DND-41 (cell line): ENCODE data around the gene CPEB4.

Experiments used
- ATAC-seq: fragments of 200-7000 bp; cut with Tn5 transposase; 3 replicates; pipeline ENCODE4 v1.9.1; 2021; ENCODE audit warnings: low read depth; ENCODE audit not compliant: insufficient read depth
- DNase-seq: peaks from one replicate; pipeline ENCODE4 v3.0.0-alpha.2; 2020
- H2AFZ ChIP-seq: 2 replicates; pipeline ENCODE4 v1.6.0; 2012; ENCODE audit warnings: low read depth, low read length
- H3K27ac ChIP-seq: 2 replicates; pipeline ENCODE4 v1.5.1; 2012; ENCODE audit warnings: low read length, inconsistent platforms
- H3K27me3 ChIP-seq: fragments of 200-600 bp; sonication (generic); 2 replicates; pipeline ENCODE4 v1.6.0; 2012; ENCODE audit warnings: low read length, mild to moderate bottlenecking, inconsistent platforms; ENCODE audit not compliant: insufficient read depth, poor library complexity
- H3K36me3 ChIP-seq: 2 replicates; pipeline ENCODE4 v1.5.1; 2012; ENCODE audit warnings: low read length, inconsistent platforms; ENCODE audit not compliant: insufficient read depth
- H3K4me1 ChIP-seq: 2 replicates; pipeline ENCODE4 v1.5.1; 2012; ENCODE audit warnings: mild to moderate bottlenecking, low read length; ENCODE audit not compliant: insufficient read depth
- H3K4me2 ChIP-seq: 2 replicates; pipeline ENCODE4 v1.6.0; 2012; ENCODE audit warnings: mild to moderate bottlenecking, moderate library complexity, low read length, inconsistent platforms; ENCODE audit not compliant: insufficient read depth
- H3K4me3 ChIP-seq, 2 experiments: fragments of 200-600 bp in 1 of 2; shearing (Covaris generic) in 1 of 2; 2 replicates each; pipeline ENCODE4 v1.5.1; 2012 to 2016; ENCODE audit warnings: inconsistent platforms in 2 of 2, low read length in 2 of 2, mild to moderate bottlenecking in 2 of 2, low read depth in 1 of 2, moderate library complexity in 1 of 2
- H3K79me2 ChIP-seq: 2 replicates; pipeline ENCODE4 v1.6.0; 2012; ENCODE audit warnings: low read length, inconsistent platforms; ENCODE audit not compliant: insufficient read depth
- H3K9ac ChIP-seq: 2 replicates; pipeline ENCODE4 v1.6.0; 2012; ENCODE audit warnings: low read depth, mild to moderate bottlenecking, inconsistent platforms, low read length, moderate library complexity
- H3K9me3 ChIP-seq: 2 replicates; pipeline ENCODE4 v1.5.1; 2012; ENCODE audit warnings: low read length, moderate library complexity, mild to moderate bottlenecking, inconsistent platforms; ENCODE audit not compliant: insufficient read depth, severe bottlenecking
- H4K20me1 ChIP-seq: 2 replicates; pipeline ENCODE4 v1.6.0; 2012; ENCODE audit warnings: low read length; ENCODE audit not compliant: insufficient read depth
- CTCF ChIP-seq: IDR thresholded peaks from 2 replicates; pipeline ENCODE4 v1.5.1; 2012; ENCODE audit warnings: borderline replicate concordance, low read length, moderate library complexity, mild to moderate bottlenecking; ENCODE audit not compliant: poor library complexity, severe bottlenecking; ENCODE audit errors: extremely low read depth
- EZH2 ChIP-seq: IDR thresholded peaks from 3 replicates; pipeline ENCODE4 v1.6.1; 2012; ENCODE audit warnings: borderline replicate concordance, low read depth, mild to moderate bottlenecking, moderate library complexity, low read length, inconsistent platforms; ENCODE audit not compliant: severe bottlenecking

The CPEB4 gene

DNA sequence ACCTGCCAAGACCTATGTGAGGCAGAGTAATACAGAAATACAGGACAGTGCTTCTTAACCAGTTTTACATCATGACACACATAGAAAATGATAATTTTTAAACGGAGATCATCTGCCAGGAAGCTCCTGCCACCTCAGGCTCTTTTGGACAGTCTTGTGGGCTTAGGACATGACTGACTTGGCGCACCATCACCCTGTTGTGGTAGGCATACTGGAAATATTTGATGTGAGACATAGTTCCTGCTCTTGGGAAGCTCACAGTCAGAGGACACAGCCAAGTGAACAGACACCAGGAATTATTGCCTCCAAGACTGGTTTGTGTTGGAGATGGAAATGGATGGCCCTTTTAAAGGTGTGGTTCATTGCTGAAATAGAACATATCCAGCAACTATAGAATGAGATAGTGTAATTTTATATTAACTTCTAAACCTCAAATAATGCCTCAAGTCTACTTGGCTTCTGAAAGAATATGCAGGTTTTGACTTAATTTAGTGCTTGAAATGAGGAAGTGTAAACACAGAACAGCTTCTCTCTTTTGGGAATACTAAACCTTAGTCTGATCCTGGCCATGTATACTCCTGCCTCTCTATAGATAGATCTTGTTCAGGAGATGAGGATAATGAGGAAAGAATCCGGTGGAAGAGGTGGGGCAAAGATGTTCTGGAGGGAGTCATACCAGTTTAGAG lies 19.7 kb downstream of the CPEB4 start:
- no peak for ATAC-seq
- Histone ChIP-seq H2AFZ (no peak overlapping the region), H4K20me1 (no peaks in the 10 kb centered on the region), H3K9me3 (no peaks in the 10 kb centered on the region), H3K4me2 (no peak overlapping the region), H3K27ac (no peak overlapping the region), H3K79me2 (no peaks in the 10 kb centered on the region), H3K36me3 (no peaks in the 10 kb centered on the region), H3K4me1 (no peaks in the 10 kb centered on the region), H3K27me3 (no peaks in the 10 kb centered on the region), H3K4me3 (no peak overlapping the region), H3K9ac (no peak overlapping the region)
- no peak for DNase-seq
- TF ChIP-seq EZH2, result no peak

- ATAC-seq (no peak), DNase-seq (no peak)
- Histone ChIP-seq H4K20me1 (no peaks in the 10 kb centered on the region), H3K27me3 (no peaks in the 10 kb centered on the region), H3K4me1 (no peaks in the 10 kb centered on the region), H3K9ac (no peak overlapping the region), H2AFZ (no peak overlapping the region), H3K27ac (no peak overlapping the region), H3K36me3 (no peaks in the 10 kb centered on the region), H3K4me2 (no peak overlapping the region), H3K79me2 (no peaks in the 10 kb centered on the region), H3K9me3 (no peaks in the 10 kb centered on the region), H3K4me3 (no peak overlapping the region)
- TF ChIP-seq CTCF, result no peak
- no peak for TF ChIP-seq EZH2
These were observed 21.1 kb downstream of the CPEB4 start for GRCh38 chr5:173909199-173909598.

DNA sequence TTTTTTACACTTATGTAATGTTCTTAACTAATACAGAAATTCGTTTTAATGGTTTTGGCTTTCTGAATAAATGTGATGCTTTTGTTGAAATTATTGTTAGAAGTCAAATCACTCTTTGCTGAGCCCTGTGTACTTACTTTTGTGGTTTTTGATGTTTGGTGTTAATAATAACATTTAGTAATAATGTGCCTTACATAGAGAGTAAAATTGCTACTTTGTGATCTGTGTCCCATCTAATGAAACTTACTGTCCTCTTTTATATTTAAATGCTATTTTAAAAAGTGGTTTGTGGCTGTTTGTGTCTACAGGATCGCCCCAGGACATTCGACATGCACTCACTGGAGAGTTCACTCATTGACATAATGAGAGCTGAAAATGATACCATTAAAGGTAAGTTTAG lies 22.1 kb downstream of the CPEB4 start:
- H3K9me3 ChIP-seq, result no peaks in the 10 kb centered on the region
- H3K4me2 ChIP-seq, result no peak overlapping the region
- no peak overlapping the region for H3K9ac ChIP-seq
- H4K20me1 ChIP-seq, result no peaks in the 10 kb centered on the region
- H3K27ac ChIP-seq, result no peak overlapping the region
- no peak for TF ChIP-seq CTCF
- TF ChIP-seq EZH2, result no peak
- no peaks in the 10 kb centered on the region for H3K27me3 ChIP-seq
- no peaks in the 10 kb centered on the region for H3K4me1 ChIP-seq
- H3K4me3 ChIP-seq, result no peak overlapping the region
- DNase-seq, result no peak
- H2AFZ ChIP-seq, result no peak overlapping the region
- H3K79me2 ChIP-seq, result no peaks in the 10 kb centered on the region
- no peak for ATAC-seq
- no peaks in the 10 kb centered on the region for H3K36me3 ChIP-seq

- DNase-seq, result no peak
- no peak for ATAC-seq
- no peak overlapping the region for H3K4me2 ChIP-seq
- no peaks in the 10 kb centered on the region for H3K36me3 ChIP-seq
- no peaks in the 10 kb centered on the region for H3K9me3 ChIP-seq
- no peaks in the 10 kb centered on the region for H3K79me2 ChIP-seq
- no peaks in the 10 kb centered on the region for H3K4me1 ChIP-seq
- H3K4me3 ChIP-seq, result no peak overlapping the region
- H2AFZ ChIP-seq, result no peak overlapping the region
- no peak overlapping the region for H3K27ac ChIP-seq
- TF ChIP-seq EZH2 (no peak), CTCF (no peak)
- no peaks in the 10 kb centered on the region for H3K27me3 ChIP-seq
- H3K9ac ChIP-seq, result no peak overlapping the region
- no peaks in the 10 kb centered on the region for H4K20me1 ChIP-seq
These were observed 23.5 kb downstream of the CPEB4 start for GRCh38 chr5:173911623-173912022.
